Suprapubic skin (tissue), 3 donors: Measurements from ENCODE around the gene LETM1.

Source experiments
- POLR2AphosphoS5 ChIP-seq, 3 donors: sonication (generic); formaldehyde crosslinking; IDR thresholded peaks; one replicate each; pipeline ENCODE4 v1.6.1; 2017; ENCODE audit warnings: antibody characterized with exemption in 3 of 3
- TF ChIP-seq, protein P1 (sequence below), 2 donors: fragments of 200-600 bp in 1 of 2; fragments of 450-650 bp in 1 of 2; sonication (generic) in 1 of 2; IDR thresholded peaks; one replicate each; pipeline ENCODE4 v1.5.1; 2016 to 2019; ENCODE audit warnings: antibody characterized with exemption in 2 of 2, mild to moderate bottlenecking in 1 of 2, moderate library complexity in 1 of 2

DNA sequence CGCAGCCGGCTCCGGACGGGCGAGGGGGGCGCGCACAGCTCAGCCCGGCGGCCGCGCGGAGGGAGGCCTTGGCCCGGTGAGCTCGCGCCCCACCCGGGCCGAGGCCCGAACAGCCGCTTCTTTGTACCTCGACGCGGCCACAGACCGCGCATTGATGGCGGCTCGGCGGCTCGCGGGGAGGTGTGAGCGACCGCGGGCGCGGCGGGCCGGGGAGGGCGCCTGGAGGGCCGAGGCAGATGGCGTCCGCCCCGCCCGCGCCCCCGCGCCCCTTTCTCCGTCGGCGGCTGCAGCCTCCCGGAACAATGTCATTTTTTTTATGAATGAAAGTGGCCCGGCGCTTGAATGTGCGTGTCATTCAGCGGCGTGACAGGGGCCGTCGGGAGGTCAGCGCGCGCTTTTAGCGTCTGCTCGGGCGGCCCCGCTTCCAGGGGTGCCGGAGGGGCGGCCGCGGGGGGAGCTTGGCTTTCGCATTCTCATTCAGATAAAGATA is 61.1 kb downstream of the LETM1 start:
- TF ChIP-seq, protein P1, sequence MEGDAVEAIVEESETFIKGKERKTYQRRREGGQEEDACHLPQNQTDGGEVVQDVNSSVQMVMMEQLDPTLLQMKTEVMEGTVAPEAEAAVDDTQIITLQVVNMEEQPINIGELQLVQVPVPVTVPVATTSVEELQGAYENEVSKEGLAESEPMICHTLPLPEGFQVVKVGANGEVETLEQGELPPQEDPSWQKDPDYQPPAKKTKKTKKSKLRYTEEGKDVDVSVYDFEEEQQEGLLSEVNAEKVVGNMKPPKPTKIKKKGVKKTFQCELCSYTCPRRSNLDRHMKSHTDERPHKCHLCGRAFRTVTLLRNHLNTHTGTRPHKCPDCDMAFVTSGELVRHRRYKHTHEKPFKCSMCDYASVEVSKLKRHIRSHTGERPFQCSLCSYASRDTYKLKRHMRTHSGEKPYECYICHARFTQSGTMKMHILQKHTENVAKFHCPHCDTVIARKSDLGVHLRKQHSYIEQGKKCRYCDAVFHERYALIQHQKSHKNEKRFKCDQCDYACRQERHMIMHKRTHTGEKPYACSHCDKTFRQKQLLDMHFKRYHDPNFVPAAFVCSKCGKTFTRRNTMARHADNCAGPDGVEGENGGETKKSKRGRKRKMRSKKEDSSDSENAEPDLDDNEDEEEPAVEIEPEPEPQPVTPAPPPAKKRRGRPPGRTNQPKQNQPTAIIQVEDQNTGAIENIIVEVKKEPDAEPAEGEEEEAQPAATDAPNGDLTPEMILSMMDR (IDR thresholded peaks at IDR 0.05) = no peak
- no peak for TF ChIP-seq POLR2AphosphoS5 (IDR thresholded peaks at IDR 0.05)
